ENCODE data around the gene PIGQ.
"Not testable (repeated sequence)": the region's sequence is repeated elsewhere in the genome, so short reads cannot be mapped to it uniquely, and the experiment has no call there.

Gene PIGQ

GRCh38 chr16:593807-594206 lies 24.0 kb downstream of the PIGQ start:
- no peak for TF ChIP-seq CTCF (conservative IDR thresholded peaks at IDR 0.05)
- H3K27ac ChIP-seq, result peak overlapping the region; percentile 76

- TF ChIP-seq CTCF (conservative IDR thresholded peaks at IDR 0.05), result no peak
- no peak overlapping the region for H3K27ac ChIP-seq
Observed at GRCh38 chr16:595094-595528, 25.3 kb downstream of the PIGQ start.

GRCh38 chr16:595942-596735 lies 26.4 kb downstream of the PIGQ start:
- no peak for TF ChIP-seq CTCF (conservative IDR thresholded peaks at IDR 0.05)
- no peak overlapping the region for H3K27ac ChIP-seq

GRCh38 chr16:596736-597060 lies 26.9 kb downstream of the PIGQ start:
- no peak overlapping the region for H3K27ac ChIP-seq

GRCh38 chr16:597655-598054 lies 27.9 kb downstream of the PIGQ start:
- not testable (repeated sequence) for H3K27ac ChIP-seq

More at GRCh38 chr16:596736-597060, 26.9 kb downstream of the PIGQ start:
- TF ChIP-seq CTCF (conservative IDR thresholded peaks at IDR 0.05), result no peak

GRCh38 chr16:598823-599739 lies 29.3 kb downstream of the PIGQ start:
- H3K27ac ChIP-seq, result no peak overlapping the region
- TF ChIP-seq CTCF (conservative IDR thresholded peaks at IDR 0.05), result no peak

GRCh38 chr16:600781-601180 lies 31.0 kb downstream of the PIGQ start:
- H3K27ac ChIP-seq, result no peak overlapping the region
- TF ChIP-seq CTCF (conservative IDR thresholded peaks at IDR 0.05), result peak; percentile 48

Measured in VCaP (cell line).